Activated CD4-positive, CD25-positive, alpha-beta regulatory T cell (primary cell): ENCODE data around the gene GPC5.

Experiments
- DNase-seq, 4 experiments: peaks; one replicate each; lab custom pipeline; 2025; lab: John Stamatoyannopoulos, UW

Gene GPC5

GRCh38 chr13:91454666-91455065 is 56.2 kb downstream of the GPC5 start:
- no peak for DNase-seq

DNA sequence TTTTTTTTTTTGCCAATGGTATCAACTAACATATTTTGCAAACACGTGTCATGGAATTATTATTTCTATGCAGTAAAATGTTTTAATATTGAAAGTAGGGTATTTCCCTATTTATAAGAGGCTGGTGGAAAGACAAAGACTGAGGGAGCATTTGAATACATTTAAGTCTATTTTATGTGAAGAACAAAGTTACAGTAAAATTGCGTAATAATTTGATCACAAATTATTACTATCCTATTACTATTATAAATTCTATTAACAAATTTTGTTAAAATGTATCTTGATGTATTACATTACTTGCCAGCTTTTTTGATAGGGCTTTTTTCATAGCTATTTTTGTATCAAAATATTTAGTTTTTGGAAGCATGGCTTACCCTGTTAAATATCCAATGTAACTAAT is 58.4 kb downstream of the GPC5 start:
- no peak for DNase-seq

DNA sequence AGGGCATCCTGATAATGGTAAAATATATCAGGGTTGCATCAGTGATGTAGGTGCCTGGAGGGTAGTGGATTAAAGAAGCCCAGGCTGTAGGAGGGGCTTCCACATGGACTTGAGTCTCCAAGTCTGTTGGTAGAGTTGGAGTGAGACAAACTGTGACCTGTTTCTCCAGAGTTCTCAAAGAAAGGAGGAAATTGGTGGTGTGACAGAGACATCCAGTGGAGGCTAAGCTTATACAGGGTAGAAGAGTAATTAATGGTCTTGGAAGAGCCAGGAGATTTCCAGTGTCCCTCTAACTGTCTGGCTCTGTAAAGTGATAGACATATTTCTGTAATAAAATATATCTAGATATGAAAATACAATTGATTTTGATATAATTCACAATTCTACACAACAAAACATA is 61.1 kb downstream of the GPC5 start:
- no peak for DNase-seq

- no peak for DNase-seq
Observed at GRCh38 chr13:91464336-91464735, 65.9 kb downstream of the GPC5 start.

- DNase-seq = no peak
Observed at GRCh38 chr13:91467236-91467635, 68.8 kb downstream of the GPC5 start.

DNA sequence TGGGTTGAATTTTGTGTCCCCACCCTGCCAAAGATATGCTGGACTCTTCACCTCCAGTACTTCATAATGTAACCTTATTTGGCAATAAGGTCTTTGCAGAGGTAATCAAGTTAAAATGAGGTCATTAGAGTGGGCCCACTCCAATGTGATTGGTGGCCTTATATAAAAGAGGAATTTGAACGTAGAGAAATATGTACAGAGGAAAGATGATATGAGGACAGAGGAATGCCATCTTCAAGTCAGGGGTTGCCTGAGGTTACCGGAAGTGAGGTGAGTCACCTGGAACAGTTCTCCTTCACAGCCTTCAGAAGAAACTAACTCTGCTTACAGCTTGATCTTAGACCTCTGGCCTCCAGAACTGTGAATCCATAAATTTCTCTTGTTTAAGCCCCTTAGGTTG is 69.9 kb downstream of the GPC5 start:
- DNase-seq = no peak

GRCh38 chr13:91470084-91470621 is 71.7 kb downstream of the GPC5 start:
- no peak for DNase-seq

GRCh38 chr13:91470681-91471080 is 72.3 kb downstream of the GPC5 start:
- no peak for DNase-seq

- DNase-seq = no peak
Observed at GRCh38 chr13:91482427-91482826, 84.0 kb downstream of the GPC5 start.

GRCh38 chr13:91491980-91492379 is 93.6 kb downstream of the GPC5 start:
- no peak for DNase-seq

GRCh38 chr13:91493442-91493841 is 95.0 kb downstream of the GPC5 start:
- DNase-seq = no peak

DNA sequence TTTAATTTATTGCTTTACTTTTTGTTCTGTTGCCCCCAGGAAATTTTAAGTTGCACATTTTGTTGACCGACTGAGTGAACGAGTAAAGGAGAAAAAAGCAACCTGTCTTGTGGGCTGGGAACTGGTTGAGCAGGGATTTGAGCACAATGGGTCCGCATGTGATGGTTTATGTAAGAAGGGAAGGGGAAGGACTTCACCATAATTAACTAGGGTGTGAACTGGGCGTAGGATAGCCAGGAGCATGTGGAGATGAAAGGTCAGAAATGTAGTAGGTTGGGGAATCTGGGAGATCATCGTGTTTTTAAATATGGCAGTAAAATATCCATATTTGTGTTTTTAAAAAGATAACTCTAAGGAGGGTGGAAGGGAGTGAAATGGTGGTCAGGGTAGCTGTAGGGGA is 99.9 kb downstream of the GPC5 start:
- DNase-seq = no peak

- DNase-seq = no peak
Observed at GRCh38 chr13:91504216-91504615, 105.8 kb downstream of the GPC5 start.

DNA sequence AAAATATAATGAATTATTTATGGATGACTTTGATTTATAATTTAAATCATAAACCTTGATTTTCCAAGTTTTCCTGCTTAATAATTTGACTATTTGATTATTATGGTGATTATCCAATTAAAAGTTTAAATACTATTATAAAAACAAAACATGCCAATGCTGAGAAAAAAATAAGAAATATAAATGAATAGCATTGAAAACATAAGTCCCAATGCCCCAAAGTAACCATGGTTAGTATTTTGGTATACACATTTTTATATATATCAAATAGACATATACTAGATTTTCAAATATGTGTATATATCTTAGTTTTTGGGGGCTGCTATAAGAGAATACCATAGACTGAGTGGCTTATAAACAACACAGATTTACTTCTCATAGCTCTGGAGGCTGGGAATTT is 108.3 kb downstream of the GPC5 start:
- DNase-seq = no peak

DNA sequence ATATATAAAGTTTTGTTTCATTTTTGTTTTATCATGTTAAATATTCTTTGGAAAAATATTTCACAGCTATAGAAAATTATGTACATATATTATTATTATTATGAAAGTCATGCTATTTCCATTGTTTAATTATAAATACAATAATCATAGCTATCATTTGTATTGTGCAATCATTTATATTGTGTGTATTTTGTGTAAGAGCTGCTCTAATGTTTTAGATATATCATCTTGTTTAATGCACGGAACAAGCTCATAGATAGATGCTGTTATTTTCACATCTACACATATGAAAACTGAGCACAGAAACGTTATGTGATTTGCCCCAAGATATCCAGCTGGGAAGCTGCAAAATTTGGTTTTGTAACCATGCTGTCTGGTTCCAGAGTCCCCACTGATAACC is 111.6 kb downstream of the GPC5 start:
- no peak for DNase-seq

DNA sequence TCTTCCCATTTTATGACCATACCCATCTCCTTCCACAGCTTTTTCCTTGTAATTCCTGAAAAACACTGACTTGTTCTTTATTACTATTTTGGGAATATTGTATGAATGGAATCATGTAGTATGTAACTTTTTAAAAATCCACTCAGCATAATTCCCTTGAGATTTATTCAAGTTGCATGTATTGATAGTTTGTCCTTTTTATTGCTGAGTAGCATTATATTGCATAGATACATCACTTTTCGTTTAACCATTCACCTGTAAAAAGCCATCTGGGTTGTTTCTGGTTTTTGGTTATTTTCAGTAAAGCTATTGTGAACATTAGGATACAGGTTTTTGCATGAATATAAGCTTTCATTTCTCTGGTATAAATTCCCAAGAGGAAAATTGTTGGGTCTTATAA is 115.4 kb downstream of the GPC5 start:
- DNase-seq = no peak

GRCh38 chr13:91516799-91517198 is 118.4 kb downstream of the GPC5 start:
- DNase-seq = no peak

DNA sequence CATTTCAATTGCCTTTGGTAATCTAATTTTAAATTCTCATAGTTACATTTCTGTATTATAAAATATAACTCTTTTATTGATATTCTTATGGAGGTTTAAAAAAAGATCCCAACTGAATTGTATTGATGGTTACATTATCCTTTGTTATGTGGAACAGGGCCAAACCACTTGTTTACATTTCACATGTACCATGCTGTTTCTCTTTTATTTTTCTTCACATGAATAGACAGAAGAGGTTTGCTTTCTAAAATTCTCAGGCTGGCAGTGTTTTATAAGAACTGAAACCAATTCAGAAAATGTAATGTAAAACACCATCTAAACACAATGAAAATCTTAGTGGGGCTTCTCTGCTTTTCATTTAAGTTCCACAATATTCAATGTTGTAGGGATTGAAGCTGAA is 122.5 kb downstream of the GPC5 start:
- no peak for DNase-seq

DNA sequence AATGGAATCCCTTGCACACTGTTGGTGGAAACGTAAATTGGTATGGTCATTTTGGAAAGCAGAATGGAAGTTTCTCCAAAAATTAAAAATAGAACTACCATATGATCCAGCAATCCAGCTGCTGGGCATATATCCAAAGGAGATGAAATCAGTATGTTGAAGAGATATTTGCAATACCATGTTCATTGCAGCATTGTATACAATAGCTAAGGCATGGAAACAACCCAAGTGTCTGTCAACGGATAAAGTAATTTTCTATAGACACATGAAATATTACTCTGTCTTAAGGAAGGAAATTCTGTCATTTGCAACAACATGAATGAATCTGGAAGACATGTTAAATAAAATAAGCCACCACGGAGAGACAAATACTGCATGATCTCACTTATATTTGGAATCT is 124.7 kb downstream of the GPC5 start:
- DNase-seq = no peak

GRCh38 chr13:91526543-91527033 is 128.2 kb downstream of the GPC5 start:
- DNase-seq = no peak

- no peak for DNase-seq
Observed at GRCh38 chr13:91529739-91530482, 131.5 kb downstream of the GPC5 start.

DNA sequence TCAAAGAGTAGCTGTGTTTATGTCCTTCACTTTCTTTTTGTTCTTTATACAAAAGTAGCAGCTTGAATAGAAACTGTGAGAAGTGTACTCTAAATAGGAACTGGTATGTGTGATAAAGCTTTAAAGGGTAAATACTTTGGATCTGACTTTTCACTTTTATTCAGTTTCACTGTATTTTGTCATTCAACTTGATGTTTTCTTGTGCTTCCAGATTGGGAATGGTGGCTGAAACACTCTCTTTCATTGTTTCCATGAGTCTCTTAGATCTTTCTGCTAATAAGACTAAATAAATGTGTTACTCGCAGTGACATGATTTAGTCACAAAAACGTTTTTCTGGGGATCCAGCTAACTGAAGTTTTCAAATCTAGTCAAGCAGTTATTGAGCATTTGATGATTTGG is 133.2 kb downstream of the GPC5 start:
- no peak for DNase-seq

GRCh38 chr13:91533354-91533753 is 134.9 kb downstream of the GPC5 start:
- no peak for DNase-seq

DNA sequence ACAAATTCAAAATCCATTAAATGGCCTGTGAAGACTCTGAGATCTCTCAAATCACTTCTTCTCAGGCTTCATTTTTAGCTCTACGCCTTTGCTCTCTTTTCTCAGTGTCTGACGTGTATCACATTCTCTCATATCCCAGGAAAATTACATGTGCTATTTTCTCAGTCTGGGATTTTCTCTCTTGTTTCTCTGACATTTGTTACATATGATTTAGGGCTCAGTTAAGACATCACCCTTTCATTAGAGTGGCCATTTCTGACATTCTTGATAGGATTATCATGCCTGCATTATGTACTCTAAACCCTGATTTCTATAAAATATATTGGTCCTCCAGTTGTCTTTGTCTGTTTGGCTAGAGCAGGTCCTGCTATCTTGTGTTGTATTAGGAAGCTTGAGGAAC is 136.6 kb downstream of the GPC5 start:
- DNase-seq = no peak
